PC-3 (cell line): Measurements from ENCODE around the gene SPTLC3. TPM values are rescaled to one million over a fixed set of nuclear protein-coding genes. Genes with fewer than 3 reads are reported as not detected.

Experiments
- ATAC-seq: fragments of 200-7000 bp; cut with Tn5 transposase; 2 replicates; pipeline ENCODE4 v1.9.1; 2020; ENCODE audit warnings: mild to moderate bottlenecking, moderate library complexity
- BruUV-seq: library from RNA; stranded (reverse); fragments of 400-500 nt; replicated peaks from 2 replicates; lab custom pipeline; 2021; lab: Mats Ljungman, UMichigan
- CTCF ChIA-PET: fragments of 300-600 bp; sonication (Branson Sonifier 250); formaldehyde crosslinking; loops from one replicate; lab custom pipeline; 2022; ENCODE audit warnings: antibody characterized with exemption; lab: Charles Lee
- POLR2A ChIA-PET: fragments of 300-600 bp; sonication (Branson Sonifier 250); formaldehyde crosslinking; loops from one replicate; lab custom pipeline; 2022; ENCODE audit warnings: antibody characterized with exemption; ENCODE audit not compliant: unreplicated experiment; lab: Charles Lee
- DNase-seq: peaks from one replicate; pipeline ENCODE4 v3.0.0-alpha.2; 2015
- H2AFZ ChIP-seq: fragments of 300-600 bp; sonication (generic); 2 replicates; pipeline ENCODE4 v1.6.0; 2016; ENCODE audit warnings: antibody characterized with exemption, low read length
- H3F3A ChIP-seq: fragments of 300-600 bp; sonication (generic); one replicate; pipeline ENCODE4 v1.6.0; 2017; ENCODE audit warnings: antibody characterized with exemption, low read length, control low read depth, mild to moderate bottlenecking; ENCODE audit not compliant: unreplicated experiment
- H3K27ac ChIP-seq: fragments of 300-600 bp; sonication (generic); 2 replicates; pipeline ENCODE4 v1.5.1; 2016; ENCODE audit warnings: mild to moderate bottlenecking, low read length
- H3K27me3 ChIP-seq: fragments of 300-600 bp; sonication (generic); 2 replicates; pipeline ENCODE4 v1.6.1; 2016; ENCODE audit warnings: low read length, mixed read lengths
- H3K36me3 ChIP-seq: fragments of 300-600 bp; sonication (generic); 2 replicates; pipeline ENCODE4 v1.6.1; 2016; ENCODE audit warnings: low read depth, mixed run types, low read length, mixed read lengths
- H3K4me1 ChIP-seq: fragments of 300-600 bp; sonication (generic); 2 replicates; pipeline ENCODE4 v1.5.1; 2016; ENCODE audit warnings: low read length; ENCODE audit not compliant: insufficient read depth
- H3K4me2 ChIP-seq: fragments of 300-600 bp; sonication (generic); 2 replicates; pipeline ENCODE4 v1.6.0; 2016; ENCODE audit warnings: low read length
- H3K4me3 ChIP-seq: fragments of 300-600 bp; sonication (generic); 2 replicates; pipeline ENCODE4 v1.5.1; 2016; ENCODE audit warnings: mild to moderate bottlenecking, low read length, mixed read lengths
- H3K79me2 ChIP-seq: fragments of 300-600 bp; sonication (generic); 2 replicates; pipeline ENCODE4 v1.6.1; 2017; ENCODE audit warnings: low read length, mixed read lengths
- H3K9ac ChIP-seq: fragments of 300-600 bp; sonication (generic); 2 replicates; pipeline ENCODE4 v1.6.0; 2016; ENCODE audit warnings: mild to moderate bottlenecking, low read length
- H3K9me2 ChIP-seq: fragments of 300-600 bp; sonication (generic); replicated peaks from 2 replicates; pipeline ENCODE4 v1.6.1; 2016; ENCODE audit warnings: mixed run types, low read length, mixed read lengths
- H3K9me3 ChIP-seq: fragments of 300-600 bp; sonication (generic); 2 replicates; pipeline ENCODE4 v1.6.1; 2016; ENCODE audit warnings: low read length, mixed read lengths
- H4K20me1 ChIP-seq: fragments of 300-600 bp; sonication (generic); 2 replicates; pipeline ENCODE4 v1.6.1; 2016; ENCODE audit warnings: low read length, mixed read lengths
- EZH2 ChIP-seq: fragments of 300-600 bp; sonication (generic); IDR thresholded peaks from one replicate; pipeline ENCODE4 v1.6.1; 2017; ENCODE audit warnings: antibody characterized with exemption, mild to moderate bottlenecking, low read length; ENCODE audit not compliant: unreplicated experiment
- EZH2phosphoT487 ChIP-seq: fragments of 300-600 bp; sonication (generic); IDR thresholded peaks from 2 replicates; pipeline ENCODE4 v1.6.1; 2018; ENCODE audit warnings: mild to moderate bottlenecking, antibody characterized with exemption, low read length, borderline replicate concordance
- intact Hi-C: fragments of 100-400 bp; cut with micrococcal nuclease; formaldehyde crosslinking; loops from 2 replicates; pipeline ENCODE4 v1.9.0; 2023
- total RNA-seq: library from RNA; depleted of rRNA; stranded (reverse); fragments of >200 nt; gene quantifications from 2 replicates; pipeline ENCODE4 v1.2.3, GENCODE V29; 2014
- TF ChIP-seq, protein P1 (sequence below): fragments of 300-600 bp; sonication (generic); conservative IDR thresholded peaks from 2 replicates; pipeline ENCODE4 v1.5.1; 2017; ENCODE audit warnings: antibody characterized with exemption, low read depth, mild to moderate bottlenecking, low read length

Gene SPTLC3
- total RNA-seq, 1 experiment from 2014 or later, result 16.3 TPM

DNA sequence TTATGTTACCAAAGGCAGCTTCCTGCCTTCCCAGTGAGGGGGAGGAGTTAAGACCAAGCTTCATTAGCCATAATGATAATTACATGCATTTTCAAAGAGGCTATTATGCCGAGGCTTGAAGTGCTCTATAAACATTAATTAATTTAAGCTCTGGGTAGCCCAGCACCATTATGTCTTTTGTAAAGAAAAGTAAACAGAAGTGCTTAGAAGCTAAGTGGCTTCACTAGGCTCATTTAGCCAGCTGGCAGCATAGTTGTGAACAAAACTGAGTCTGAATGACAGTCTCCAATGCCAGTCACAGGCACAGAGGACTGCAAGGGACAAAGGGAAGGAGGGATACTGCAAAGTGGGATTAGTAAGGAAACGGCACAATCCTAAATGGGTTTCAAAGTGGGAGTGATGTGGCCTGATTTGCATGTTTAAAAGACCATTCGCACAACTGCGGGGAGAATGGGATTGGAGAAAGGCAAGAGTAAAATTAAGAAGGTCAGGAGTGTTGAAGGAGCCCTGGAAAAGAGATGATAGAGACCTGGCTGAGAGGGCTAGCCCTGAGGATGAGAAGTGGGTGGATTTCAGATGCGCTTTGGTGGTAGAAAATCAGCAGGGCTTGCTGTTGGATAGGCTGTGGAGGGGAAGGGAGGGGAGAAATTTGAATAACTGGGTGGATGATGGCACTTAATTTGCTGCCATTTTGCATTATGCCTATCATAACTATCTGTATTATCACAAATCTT lies 192.2 kb downstream of the SPTLC3 start:
- CTCF ChIA-PET, result no interaction called here
- no peak for TF ChIP-seq EZH2
- no peak for TF ChIP-seq EZH2phosphoT487
- TF ChIP-seq, protein P1, sequence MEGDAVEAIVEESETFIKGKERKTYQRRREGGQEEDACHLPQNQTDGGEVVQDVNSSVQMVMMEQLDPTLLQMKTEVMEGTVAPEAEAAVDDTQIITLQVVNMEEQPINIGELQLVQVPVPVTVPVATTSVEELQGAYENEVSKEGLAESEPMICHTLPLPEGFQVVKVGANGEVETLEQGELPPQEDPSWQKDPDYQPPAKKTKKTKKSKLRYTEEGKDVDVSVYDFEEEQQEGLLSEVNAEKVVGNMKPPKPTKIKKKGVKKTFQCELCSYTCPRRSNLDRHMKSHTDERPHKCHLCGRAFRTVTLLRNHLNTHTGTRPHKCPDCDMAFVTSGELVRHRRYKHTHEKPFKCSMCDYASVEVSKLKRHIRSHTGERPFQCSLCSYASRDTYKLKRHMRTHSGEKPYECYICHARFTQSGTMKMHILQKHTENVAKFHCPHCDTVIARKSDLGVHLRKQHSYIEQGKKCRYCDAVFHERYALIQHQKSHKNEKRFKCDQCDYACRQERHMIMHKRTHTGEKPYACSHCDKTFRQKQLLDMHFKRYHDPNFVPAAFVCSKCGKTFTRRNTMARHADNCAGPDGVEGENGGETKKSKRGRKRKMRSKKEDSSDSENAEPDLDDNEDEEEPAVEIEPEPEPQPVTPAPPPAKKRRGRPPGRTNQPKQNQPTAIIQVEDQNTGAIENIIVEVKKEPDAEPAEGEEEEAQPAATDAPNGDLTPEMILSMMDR, result no peak
- intact Hi-C loops, result no loop called here
- no peaks in the 10 kb centered on the region for H3K36me3 ChIP-seq
- no peaks in the 10 kb centered on the region for H3K9me3 ChIP-seq
- BruUV-seq, result no TSS peak
- no peaks in the 10 kb centered on the region for H3K79me2 ChIP-seq
- POLR2A ChIA-PET, result no interaction called here
- no peak overlapping the region for H2AFZ ChIP-seq
- H3K4me1 ChIP-seq, result no peaks in the 10 kb centered on the region
- no peaks in the 10 kb centered on the region for H3K9me2 ChIP-seq
- no peak overlapping the region for H3K4me2 ChIP-seq
- H3K27me3 ChIP-seq, result peaks cover 57% of the 10 kb centered on the region
- no peak overlapping the region for H3K9ac ChIP-seq
- ATAC-seq (no peak), DNase-seq (no peak)
- H3K4me3 ChIP-seq, result no peak overlapping the region
- no peak overlapping the region for H3K27ac ChIP-seq
- no peaks in the 10 kb centered on the region for H4K20me1 ChIP-seq
- no peaks in the 10 kb centered on the region for H3F3A ChIP-seq

DNA sequence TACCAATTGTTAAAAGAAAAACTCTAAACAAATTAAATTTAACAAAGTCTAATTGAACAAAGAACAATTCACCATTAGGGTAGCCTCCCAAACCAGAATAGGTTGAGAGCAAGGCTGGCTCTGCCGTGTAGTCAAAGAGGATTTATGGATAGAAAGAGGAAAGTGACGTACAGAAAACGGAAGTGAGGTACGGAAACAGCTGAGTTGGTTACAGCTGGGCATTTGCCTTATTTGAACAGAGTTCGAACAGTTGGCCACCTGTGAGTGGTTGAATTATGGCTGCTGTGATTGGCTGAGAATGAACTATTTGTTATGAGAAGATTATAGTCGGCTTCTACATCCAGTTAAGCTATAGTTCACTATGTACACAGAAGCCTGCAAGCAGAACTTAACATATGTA lies 193.8 kb downstream of the SPTLC3 start:
- CTCF ChIA-PET, result interaction anchor here (0.6 kb wide), 1 partner anchor 273 kb away, joined by 3 read pairs; no protein-coding TSS in a partner anchor
- no peaks in the 10 kb centered on the region for H3F3A ChIP-seq
- H3K79me2 ChIP-seq, result no peaks in the 10 kb centered on the region
- no peaks in the 10 kb centered on the region for H4K20me1 ChIP-seq
- H3K4me3 ChIP-seq, result no peak overlapping the region
- H3K27ac ChIP-seq, result no peak overlapping the region
- no peak for ATAC-seq
- no peak overlapping the region for H3K4me2 ChIP-seq
- no peak for TF ChIP-seq EZH2phosphoT487
- TF ChIP-seq EZH2, result no peak
- TF ChIP-seq, protein P1, result no peak
- no peaks in the 10 kb centered on the region for H3K36me3 ChIP-seq
- no peak for DNase-seq
- intact Hi-C loops, result no loop called here
- no peak overlapping the region for H3K9ac ChIP-seq
- no peak overlapping the region for H2AFZ ChIP-seq
- no peaks in the 10 kb centered on the region for H3K4me1 ChIP-seq
- H3K9me2 ChIP-seq, result no peaks in the 10 kb centered on the region
- no peaks in the 10 kb centered on the region for H3K9me3 ChIP-seq
- BruUV-seq, result no TSS peak
- H3K27me3 ChIP-seq, result peaks cover 66% of the 10 kb centered on the region
- POLR2A ChIA-PET, result no interaction called here

DNA sequence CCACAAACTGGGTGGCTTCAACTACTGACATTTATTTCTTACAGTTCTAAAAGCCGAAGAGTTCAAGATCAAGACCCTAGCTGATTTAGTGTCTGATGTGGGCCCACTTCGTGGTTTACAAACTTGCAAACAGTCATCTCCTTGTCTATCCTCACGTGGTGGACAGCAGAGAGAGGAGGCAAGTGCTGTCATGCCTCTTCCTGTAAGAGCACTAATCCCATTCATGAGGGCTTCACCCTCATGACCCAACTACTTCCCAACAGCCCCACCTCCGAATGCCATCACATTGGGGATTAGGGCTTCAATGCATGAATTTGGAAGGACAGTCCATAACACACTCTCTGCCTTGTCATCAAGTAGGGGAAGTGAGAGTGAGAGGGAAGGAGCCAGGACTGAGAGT lies 196.7 kb downstream of the SPTLC3 start:
- intact Hi-C loops, result no loop called here
- Histone ChIP-seq H3K4me3 (no peak overlapping the region), H3K27me3 (peaks cover 86% of the 10 kb centered on the region), H3K27ac (no peak overlapping the region), H4K20me1 (no peaks in the 10 kb centered on the region), H3K9me2 (no peaks in the 10 kb centered on the region), H3K9me3 (no peaks in the 10 kb centered on the region), H3K79me2 (no peaks in the 10 kb centered on the region), H3F3A (no peaks in the 10 kb centered on the region), H3K36me3 (no peaks in the 10 kb centered on the region), H3K9ac (no peak overlapping the region), H3K4me2 (no peak overlapping the region), H2AFZ (no peak overlapping the region), H3K4me1 (no peaks in the 10 kb centered on the region)
- POLR2A ChIA-PET, result no interaction called here
- CTCF ChIA-PET, result no interaction called here
- no peak for ATAC-seq
- BruUV-seq, result no TSS peak
- TF ChIP-seq, protein P1, result no peak
- TF ChIP-seq EZH2phosphoT487 (no peak), EZH2 (no peak)
- no peak for DNase-seq
